Heart left ventricle (tissue), 13 donors: ENCODE data around the gene IKBKG.

ENCODE experiments used
- CTCF ChIP-seq, 12 donors: fragments of 200-600 bp; sonication (generic) in 4 of 12; IDR thresholded peaks; one replicate each; pipeline versions ENCODE4 v1.5.0 to v1.8.0; 2018 to 2022; ENCODE audit warnings: antibody characterized with exemption in 12 of 12, mild to moderate bottlenecking in 5 of 12
- POLR2A ChIP-seq, 2 donors: fragments of 450-650 bp; IDR thresholded peaks; one replicate each; pipeline ENCODE4 v1.6.1; 2017; ENCODE audit warnings: antibody characterized with exemption in 2 of 2, mild to moderate bottlenecking in 2 of 2, moderate library complexity in 2 of 2
- donor health status: ischemic (EF 13 %, LVEDD 7.1; RV severe dilation, severe dysfunction).
- donor health status: DM: no; HTN: yes; CAD: no.
- donor health status: DM: no; HTN: no; CAD: no.
- donor health status: ischemic (EF 25% LVEDD 6.9; RV normal size, moderate dysfunction).
- donor health status: ischemic (EF 25% LVEDD 5.7; RV mildly dilated, moderate dysfunction).
- donor health status: ischemic (EF 35%, LVEDD 5.7; RV mildly dilated, moderate dysfunction).
- donor health status: nonischemic (EF 11% LVEDD 7.7; RV severe dilation, severe dysfunction).
- donor health status: DM: yes; HTN: yes; CAD: no.
- donor health status: PGD.
- donor health status: ischemic (EF 29% LVEDD 5.4; RV normal size, mild dysfunction).
- donor health status: nonischemic (EF 23%, LVEDD 6.1; RV moderate dilation, normal function).

GRCh38 chrX:154515090-154515965, 32.1 kb upstream of the IKBKG start:
- TF ChIP-seq POLR2A (IDR thresholded peaks at IDR 0.05), result no peak
- no peak for TF ChIP-seq CTCF (IDR thresholded peaks at IDR 0.05)
